ENCODE results near the gene TRIM15.

DNA sequence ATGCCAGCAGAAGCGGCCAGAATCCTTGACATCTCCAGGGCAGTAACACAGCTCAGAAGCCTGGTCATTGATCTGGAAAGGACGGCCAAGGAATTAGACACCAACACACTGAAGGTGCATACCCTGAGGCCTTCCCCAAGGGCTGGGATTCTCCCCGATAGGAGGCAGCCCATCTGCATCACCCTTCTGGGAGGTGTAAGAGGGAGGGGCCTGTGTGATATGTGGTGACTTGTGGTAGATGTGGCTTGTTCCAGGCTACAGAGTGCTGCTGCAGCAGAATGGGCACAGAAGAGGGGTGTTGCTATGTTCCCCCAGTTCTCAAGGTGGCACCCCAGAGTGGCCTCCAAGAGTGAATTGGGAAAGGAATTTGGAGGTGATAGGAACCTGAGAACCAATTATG, 16.2 kb upstream of the TRIM15 start:
- TF ChIP-seq, protein P1, sequence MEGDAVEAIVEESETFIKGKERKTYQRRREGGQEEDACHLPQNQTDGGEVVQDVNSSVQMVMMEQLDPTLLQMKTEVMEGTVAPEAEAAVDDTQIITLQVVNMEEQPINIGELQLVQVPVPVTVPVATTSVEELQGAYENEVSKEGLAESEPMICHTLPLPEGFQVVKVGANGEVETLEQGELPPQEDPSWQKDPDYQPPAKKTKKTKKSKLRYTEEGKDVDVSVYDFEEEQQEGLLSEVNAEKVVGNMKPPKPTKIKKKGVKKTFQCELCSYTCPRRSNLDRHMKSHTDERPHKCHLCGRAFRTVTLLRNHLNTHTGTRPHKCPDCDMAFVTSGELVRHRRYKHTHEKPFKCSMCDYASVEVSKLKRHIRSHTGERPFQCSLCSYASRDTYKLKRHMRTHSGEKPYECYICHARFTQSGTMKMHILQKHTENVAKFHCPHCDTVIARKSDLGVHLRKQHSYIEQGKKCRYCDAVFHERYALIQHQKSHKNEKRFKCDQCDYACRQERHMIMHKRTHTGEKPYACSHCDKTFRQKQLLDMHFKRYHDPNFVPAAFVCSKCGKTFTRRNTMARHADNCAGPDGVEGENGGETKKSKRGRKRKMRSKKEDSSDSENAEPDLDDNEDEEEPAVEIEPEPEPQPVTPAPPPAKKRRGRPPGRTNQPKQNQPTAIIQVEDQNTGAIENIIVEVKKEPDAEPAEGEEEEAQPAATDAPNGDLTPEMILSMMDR (IDR thresholded peaks at IDR 0.05), result no peak
- TF ChIP-seq POLR2A (IDR thresholded peaks at IDR 0.05), result no peak

All from adrenal gland (tissue), 5 donors.